ENCODE results near the gene COMMD4.
"Not testable (repeated sequence)": the region's sequence is repeated elsewhere in the genome, so short reads cannot be mapped to it uniquely, and the experiment has no call there.

Gene COMMD4

DNA sequence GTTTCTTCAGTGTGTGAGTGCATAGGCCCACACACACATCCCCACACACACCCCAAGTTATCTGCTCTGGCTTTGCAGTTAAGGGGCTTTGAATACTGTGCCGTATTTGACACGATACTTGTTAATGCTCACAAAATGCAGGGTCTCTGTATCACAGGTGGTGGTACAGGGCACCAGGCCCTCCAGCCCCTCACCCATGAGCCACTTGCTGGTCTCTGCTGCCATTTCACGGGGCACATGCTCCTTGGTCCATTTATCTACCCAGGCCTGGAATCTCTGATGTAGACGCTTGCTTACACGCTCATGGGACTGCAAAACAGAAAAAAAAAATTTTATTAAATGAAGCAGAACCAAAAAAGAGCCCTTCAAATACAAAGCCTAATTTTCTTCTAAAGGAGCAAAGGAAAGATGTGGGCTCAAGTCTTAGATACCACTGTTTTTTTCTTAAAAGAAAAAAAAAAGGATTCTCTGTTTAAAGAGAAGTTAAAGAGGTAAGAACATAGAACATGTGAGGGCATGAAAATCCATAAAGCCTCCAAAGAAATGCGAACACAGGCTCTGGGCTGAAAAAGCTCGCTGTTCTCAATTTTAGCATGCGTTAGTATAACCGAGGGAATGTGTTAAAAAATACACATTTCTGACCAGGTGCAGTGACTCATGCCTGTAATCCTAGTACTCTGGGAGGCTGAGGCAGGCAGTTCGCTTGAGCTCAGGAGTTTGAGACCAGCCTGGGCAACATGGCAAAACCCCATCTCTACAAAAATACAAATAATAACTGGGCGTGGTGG is 36.2 kb downstream of the COMMD4 start:
- DNase-seq (ENCODE audit: low read depth, low spot score), result no peak

DNA sequence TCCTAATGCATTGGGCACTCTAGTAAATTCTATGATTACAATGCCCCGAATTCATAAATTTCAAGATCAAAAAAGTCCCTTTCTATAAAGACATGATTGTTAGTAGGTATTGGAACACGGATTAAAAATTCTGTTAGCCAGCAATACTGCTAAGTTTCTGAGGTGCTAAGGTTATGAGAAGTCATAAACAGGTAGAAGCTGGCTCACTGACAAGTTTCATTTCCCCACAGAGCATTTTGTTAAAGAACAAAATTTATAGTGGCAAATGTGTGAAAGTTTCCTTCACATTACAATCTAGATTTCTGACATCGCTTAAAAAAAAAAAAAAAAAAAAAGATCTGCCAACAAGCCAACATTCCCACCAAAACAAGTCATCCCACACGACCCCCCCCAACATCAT is 44.9 kb downstream of the COMMD4 start:
- DNase-seq (ENCODE audit: low read depth, low spot score), result no peak

- DNase-seq (ENCODE audit: low read depth, low spot score), result not testable (repeated sequence)
Measured at GRCh38 chr15:75383986-75384385, 48.1 kb downstream of the COMMD4 start.
